ENCODE data around the gene PRKCE.

The PRKCE gene

GRCh38 chr2:45979065-45979464 is 327.6 kb downstream of the PRKCE start:
- DNase-seq = no peak

- no peak for DNase-seq
Measured at GRCh38 chr2:45980161-45980865, 328.8 kb downstream of the PRKCE start.

DNA sequence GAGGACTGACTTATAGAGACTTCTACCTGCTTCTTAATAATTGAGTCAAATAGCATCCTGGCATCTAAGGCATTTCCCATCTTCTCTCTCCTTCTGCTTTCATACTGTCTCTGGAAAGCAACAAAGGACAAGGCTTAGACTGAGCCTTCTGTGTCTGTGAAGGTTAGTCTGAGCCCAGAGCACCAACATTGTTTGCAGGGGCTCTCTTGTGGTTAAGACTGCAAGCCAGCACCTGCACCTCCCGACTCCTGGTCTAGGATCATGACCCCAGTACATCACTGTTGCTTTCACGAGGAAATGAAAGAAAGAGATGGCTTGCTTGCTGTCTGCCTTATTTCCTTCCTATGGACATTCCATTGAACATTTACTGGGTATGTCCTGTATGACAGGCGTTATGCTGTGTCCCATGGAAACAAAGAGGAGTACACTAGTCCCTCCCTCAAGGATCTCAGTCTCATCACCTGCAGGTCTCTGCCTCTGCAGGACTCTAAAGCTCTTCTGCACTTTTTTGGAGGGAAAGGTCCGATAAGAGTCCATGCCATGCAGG is 330.0 kb downstream of the PRKCE start:
- DNase-seq = no peak

GRCh38 chr2:45982096-45982495 is 330.6 kb downstream of the PRKCE start:
- DNase-seq = no peak

DNA sequence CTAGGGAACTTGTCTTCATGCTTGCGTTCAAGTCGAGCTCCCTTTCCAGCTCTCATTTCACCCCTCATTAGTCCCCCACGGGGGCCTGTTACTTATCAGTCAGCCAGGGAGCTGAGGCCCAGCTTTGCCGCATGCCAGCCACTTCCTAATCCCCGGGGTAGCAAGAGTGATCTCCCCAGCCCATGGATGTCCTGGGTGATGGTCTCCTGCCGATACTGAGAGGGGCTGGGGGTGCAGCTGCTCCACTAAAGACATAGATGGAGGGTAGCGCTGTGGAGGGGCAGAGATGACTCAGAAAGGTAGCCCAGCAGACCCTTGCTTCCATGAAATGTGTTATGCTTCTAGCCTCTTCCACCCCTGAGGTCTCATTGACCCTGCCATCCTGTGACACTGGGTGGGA is 331.7 kb downstream of the PRKCE start:
- no peak for DNase-seq

DNA sequence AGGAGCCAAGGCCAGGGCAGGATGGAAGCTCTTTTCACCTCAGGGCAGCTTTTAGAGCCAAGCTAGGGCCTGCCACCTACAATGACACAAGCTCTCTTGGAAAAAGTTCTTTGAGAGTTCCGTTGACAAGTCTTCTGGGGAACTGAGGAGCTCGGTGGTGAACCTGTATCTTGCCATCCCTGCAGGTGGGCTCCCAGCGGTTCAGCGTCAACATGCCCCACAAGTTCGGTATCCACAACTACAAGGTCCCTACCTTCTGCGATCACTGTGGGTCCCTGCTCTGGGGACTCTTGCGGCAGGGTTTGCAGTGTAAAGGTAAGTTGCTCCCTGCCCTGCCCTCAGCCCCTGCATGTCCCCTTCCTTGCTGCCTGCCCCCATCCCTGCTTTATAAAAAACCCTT is 332.9 kb downstream of the PRKCE start:
- DNase-seq = no peak

DNA sequence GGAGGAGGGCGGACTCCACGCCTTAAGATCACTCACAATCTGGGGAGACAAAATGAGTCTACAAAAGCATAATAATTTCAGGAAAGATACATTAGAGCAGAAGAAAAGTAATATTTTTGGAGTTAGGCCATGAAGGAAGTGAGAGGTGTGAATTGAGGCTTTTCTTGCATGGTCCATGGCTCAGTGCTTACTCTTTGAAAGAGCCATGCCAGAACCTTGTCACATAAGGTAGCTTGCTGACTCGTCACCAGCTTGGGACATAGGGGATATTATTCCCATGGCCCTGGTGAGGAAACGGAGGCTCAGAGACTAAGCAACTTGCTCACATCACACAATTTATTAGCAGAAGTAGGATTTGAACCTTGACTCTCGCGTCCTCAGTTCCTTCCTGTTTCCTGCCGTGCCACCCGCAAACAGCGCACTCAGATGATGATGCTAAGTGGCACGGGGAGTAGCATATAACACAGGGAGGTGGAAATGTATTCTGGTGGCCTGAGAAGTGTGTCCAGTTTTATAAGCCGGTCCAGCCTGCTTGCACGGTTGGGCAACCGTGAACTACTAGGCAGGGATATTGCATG is 333.5 kb downstream of the PRKCE start:
- DNase-seq = no peak

DNA sequence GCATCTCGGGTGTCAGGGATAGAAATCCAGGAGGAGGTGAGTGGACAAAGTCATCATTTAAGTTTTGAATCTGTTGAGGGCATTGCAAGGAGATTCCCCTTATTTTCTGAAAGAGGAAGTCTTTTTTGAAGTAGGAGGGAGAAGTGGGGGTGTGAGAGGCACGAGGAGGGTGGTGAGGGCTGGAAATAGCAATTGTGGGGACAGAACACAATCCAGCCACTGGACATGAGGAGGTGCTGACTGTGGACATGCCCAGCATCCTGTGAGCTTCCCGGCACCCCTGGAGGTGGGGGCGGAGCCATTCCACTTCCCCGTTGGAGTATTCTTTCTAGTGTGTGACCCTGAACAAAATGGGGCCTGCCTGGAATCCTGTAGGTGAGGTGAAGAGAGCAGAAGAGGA is 335.0 kb downstream of the PRKCE start:
- peak in 1 of 56 donors; percentile 10 for DNase-seq

DNA sequence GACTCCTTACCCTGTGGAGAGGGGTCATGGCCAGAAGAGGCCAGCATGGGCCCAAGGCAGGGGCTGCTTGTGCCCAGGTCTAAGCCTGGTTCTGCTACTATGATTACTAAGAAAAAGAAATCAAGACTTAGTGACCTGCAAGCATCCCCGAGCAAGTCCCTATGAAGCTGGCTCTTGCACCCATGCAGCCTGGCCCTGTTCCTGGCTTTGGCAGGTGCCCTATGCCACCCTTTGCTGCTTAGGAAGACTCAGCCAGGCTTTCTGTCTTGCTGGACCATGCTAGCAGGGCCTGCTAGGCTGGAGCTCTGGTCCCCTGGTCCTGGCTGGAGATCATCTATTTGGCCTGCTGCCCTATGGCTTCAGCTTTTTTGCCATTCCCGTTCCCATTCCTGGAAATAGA is 336.4 kb downstream of the PRKCE start:
- DNase-seq = no peak

GRCh38 chr2:45988879-45989278 is 337.4 kb downstream of the PRKCE start:
- no peak for DNase-seq

DNA sequence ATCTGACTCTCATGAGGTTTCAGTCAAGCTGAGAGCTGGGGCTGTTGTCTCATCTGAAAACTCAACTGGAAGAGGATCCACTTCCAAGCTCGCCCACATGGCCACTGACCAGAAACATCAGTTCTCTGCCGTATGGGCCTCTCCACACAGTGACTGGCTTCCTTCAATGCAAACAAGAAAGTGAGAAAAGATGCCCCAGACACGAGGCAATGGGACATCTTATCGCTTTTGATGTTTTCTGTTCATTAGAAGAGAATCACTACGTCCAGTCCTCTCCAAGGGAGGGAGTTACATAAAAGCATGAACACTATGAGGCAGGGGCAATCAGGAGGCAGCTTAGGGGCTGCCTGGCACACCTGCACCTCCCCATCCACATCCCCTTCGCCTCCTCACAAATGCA is 338.7 kb downstream of the PRKCE start:
- no peak for DNase-seq

DNA sequence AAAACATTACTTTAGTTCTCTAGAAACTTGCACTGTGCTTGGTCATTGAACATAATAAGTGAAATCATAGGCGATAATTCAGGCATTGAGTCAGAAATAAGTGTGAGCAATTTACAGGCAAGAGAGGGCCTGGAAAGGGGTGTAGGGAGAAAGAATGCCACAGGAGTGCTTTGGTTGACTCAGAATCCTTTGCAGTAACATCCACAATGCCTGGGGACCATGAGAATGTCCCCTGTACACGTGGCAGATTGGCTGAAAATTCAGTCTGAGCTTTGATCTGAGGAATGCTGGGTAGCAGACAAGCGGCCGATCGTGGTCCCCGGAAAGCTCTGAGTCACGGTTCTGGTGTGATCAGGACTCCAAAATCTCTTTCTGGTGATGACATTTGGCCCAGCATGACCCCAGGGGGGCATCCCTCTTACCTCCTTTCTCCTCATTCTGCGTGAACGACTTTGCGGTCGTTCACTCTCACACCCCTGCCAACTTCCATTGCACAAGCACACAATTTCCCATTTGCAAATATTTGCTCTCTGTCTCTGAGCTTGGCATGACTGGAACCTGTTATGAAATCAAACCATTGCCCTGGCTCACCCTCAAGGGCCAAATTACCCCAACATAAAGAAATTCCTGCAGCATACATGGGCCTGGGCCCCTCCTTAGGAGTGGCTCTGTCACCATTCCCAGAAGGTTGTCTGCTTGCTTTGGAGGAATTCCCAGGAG is 340.7 kb downstream of the PRKCE start:
- DNase-seq = peak in 1 of 56 donors; percentile 9

DNA sequence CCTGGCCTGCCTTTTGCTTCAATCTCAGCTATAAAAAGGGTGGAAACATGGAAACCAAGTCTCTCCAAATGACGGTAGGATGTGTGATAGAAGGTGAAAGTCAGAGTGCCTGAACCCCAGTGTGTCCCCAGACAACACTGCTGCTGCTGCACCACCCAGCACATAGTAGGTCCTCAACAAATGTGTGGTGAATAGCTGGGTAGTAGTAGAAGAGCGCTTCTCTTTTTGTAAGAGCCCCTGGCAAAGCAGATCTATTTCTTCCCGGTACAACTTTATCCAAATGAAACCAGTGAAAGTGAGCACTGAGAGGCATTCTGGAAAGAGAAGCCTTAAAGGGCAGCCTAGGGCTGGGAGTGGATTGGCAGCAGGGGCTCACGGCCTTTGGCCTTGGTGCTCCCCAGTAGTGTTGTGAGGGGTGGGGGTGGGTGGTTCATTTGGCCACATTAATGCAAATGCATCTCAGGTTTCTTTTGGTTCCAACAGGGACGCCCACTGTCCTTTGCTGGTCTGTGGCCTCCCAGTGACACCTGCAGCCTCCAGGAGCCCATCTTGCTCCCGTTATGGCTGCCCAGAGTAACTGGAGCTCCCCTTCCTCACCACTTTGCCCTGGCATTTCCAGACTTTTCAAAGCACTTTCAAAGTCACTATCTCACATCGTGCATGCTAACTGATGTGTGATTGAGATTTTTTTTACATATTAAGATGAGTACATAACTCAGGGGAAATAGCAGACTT is 341.4 kb downstream of the PRKCE start:
- DNase-seq = no peak

DNA sequence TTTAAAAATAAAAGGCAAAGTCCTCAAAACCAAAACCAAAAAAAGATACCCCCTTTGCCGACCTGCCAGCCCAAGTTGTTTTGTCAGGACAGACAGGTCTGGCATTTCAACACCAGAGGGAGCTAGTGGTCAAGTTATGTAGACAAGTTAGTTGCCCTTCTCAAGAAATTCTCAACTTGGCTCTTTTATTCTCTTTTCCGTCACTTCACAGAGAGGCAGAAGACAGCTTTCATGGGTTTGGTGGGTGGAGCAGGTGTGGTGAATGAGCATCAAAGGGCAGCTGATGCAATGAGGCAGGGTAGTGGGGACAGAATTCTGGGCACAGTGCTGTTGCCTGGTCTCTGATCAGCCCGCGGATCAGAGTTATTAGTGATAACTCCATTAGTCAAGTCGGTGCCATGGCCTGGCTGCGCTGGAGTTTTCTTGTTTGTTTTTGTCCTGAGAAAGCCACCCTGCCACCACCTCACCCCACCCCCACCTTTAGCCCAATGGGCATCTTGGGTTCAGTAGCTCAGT is 342.1 kb downstream of the PRKCE start:
- DNase-seq = peak in 26 of 56 donors; percentile 4 to 66 (median 24)

DNA sequence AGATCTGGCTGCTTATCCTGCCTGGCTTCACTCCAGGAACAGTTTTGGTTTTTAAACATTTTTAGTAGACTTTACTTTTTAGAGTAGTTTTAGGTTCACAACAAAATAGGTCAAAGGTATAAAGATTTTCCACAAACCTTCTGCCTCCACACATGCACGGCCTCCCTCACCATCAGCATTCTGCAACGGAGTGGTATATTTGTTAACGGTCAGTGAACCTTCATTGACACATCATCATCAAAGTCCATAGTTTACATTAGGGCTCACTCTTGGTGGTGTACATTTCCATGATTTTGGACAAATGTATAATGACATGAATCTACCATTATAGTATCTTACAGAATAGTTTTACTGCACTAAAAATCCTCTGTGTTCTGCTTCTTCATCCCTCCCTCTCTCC is 342.6 kb downstream of the PRKCE start:
- no peak for DNase-seq

- DNase-seq = no peak
Measured at GRCh38 chr2:46000660-46001059, 349.2 kb downstream of the PRKCE start.

- DNase-seq = no peak
Measured at GRCh38 chr2:46001290-46001689, 349.8 kb downstream of the PRKCE start.

DNA sequence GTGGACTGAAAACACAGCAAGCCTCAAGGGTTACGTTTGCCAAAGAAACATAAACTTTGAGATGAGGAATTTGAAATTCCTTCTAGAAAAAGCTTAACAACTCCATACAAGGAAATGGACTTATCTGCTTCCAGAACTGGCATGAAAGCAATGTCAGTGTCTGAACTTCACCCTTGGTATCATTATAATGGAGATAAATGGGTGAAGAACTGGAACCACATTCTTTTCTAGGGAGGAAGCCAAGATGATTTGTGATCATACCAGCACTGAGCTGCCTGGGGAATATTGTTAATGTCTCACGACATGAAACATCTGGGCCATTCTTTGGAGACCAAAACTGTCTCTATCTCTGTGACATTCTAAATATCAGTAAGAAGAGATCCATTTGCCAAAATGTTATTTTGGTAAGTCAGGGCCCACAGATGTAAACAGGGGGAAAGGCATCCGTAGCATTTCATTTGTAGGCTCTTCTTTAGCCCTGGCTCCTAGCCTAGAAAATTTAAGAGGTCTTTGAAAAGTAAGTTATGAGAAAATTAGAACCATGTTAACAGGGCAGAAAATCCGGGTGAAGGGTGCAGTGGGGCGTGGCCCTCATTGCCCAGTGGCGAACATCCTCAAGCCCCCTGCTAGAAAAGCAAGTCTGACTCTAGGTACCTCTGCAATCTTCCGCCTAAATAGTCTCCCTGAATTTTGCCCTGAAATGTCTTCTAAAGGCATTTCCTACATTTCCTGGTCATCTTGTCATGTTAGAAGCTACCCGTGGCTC is 350.4 kb downstream of the PRKCE start:
- no peak for DNase-seq

DNA sequence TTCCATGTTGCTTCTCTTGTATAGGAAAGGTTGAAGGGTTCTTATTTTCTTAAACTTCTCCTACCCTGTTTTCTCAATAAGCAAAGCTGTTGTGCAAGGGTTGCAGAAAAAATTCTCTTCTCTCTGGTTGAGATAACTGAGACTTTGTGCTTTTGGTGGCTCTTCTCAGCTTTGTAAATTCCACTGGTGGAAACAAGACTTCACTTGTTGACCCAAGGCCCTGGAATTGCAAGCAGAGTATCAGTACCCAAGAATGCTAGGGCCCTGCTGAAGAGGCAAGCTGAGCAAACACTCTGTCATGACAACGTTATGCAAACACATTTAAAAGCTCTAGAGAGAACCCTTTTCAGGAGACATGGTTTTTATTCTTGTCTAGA is 351.0 kb downstream of the PRKCE start:
- DNase-seq = no peak

- no peak for DNase-seq
Measured at GRCh38 chr2:46002947-46003346, 351.5 kb downstream of the PRKCE start.
